ENCODE data around the gene GIMAP2. TPM values are rescaled to one million over a fixed set of nuclear protein-coding genes. Genes with fewer than 3 reads are reported as not detected.

Gene GIMAP2
- total and polyA plus RNA-seq, 2 of the 4 experiments (the other 2 are of a cell fraction): under 0.01 TPM; not detected in 1

GRCh38 chr7:150663802-150664494, 21.6 kb upstream of the GIMAP2 start:
- no peak overlapping the region for H2AK9ac ChIP-seq (replicated peaks; ENCODE audit: low read depth, low read length, poor library complexity)
- ChIA-PET CTCF (no interaction called here), POLR2A (ENCODE audit: unreplicated experiment) (no interaction called here)
- H2BK120ac ChIP-seq (ENCODE audit: low read depth, low read length): no peak overlapping the region
- H3K14ac ChIP-seq (replicated peaks; ENCODE audit: low read depth, low read length): no peak overlapping the region
- H3K79me1 ChIP-seq (ENCODE audit: low read depth in 1 of 2, low read length in 2 of 2): no peaks in the 10 kb centered on the region
- H3K9me1 ChIP-seq (ENCODE audit: insufficient read depth, low read length): no peaks in the 10 kb centered on the region
- no TSS peak for BruUV-seq (replicated peaks)
- no peak overlapping the region for H3K9ac ChIP-seq (ENCODE audit: low read depth, low read length)
- no peak overlapping the region for H2BK5ac ChIP-seq (ENCODE audit: low read depth, low read length, poor library complexity, severe bottlenecking)
- in situ Hi-C loops (cut with MboI; ENCODE audit: low sequenced_read_pairs) (no loop called here), dilution Hi-C loops (cut with HindIII; ENCODE audit: low sequenced_read_pairs, unreplicated experiment) (no loop called here), intact Hi-C loops (cut with micrococcal nuclease) (no loop called here)
- WGBS, 2 experiments (ENCODE audit: extremely low coverage in 2 of 2, insufficient read length in 1 of 2): no CpG with 5 or more reads among the region's 4 CpGs
- H4K5ac ChIP-seq (ENCODE audit: low read depth, low read length): no peak overlapping the region
- H2AK5ac ChIP-seq (ENCODE audit: low read depth, low read length): no peak overlapping the region
- H3K36me3 ChIP-seq (ENCODE audit: control insufficient read depth, insufficient read depth, low read length): no peaks in the 10 kb centered on the region
- H3K27ac ChIP-seq (ENCODE audit: insufficient read depth, low read length): no peak overlapping the region
- DNase-seq: no peak
- TF ChIP-seq MAZ (IDR thresholded peaks at IDR 0.05; ENCODE audit: borderline replicate concordance, low read depth, low read length) (no peak), RAD21 (IDR thresholded peaks at IDR 0.05; ENCODE audit: low read length) (no peak), USF2 (IDR thresholded peaks at IDR 0.05; ENCODE audit: low read depth, low read length) (no peak), MXI1 (IDR thresholded peaks at IDR 0.05; ENCODE audit: borderline replicate concordance, low read depth, low read length) (no peak), RFX5 (IDR thresholded peaks at IDR 0.05; ENCODE audit: low read depth, low read length) (no peak), CEBPB (IDR thresholded peaks at IDR 0.05; ENCODE audit: low read depth, low read length) (no peak), RCOR1 (IDR thresholded peaks at IDR 0.05; ENCODE audit: insufficient replicate concordance, low read length) (no peak), ELK1 (IDR thresholded peaks at IDR 0.05; ENCODE audit: borderline replicate concordance, low read depth, low read length) (no peak), POLR2A (IDR thresholded peaks at IDR 0.05; ENCODE audit: low read depth, low read length) (no peak), CHD1 (IDR thresholded peaks at IDR 0.05; ENCODE audit: low read depth, low read length) (no peak), SMC3 (IDR thresholded peaks at IDR 0.05; ENCODE audit: low read depth, low read length) (no peak), CTCF (conservative IDR thresholded peaks at IDR 0.05; ENCODE audit: low read depth, low read length) (no peak), FOS (IDR thresholded peaks at IDR 0.05; ENCODE audit: low read depth, low read length) (no peak), NFE2L2 (IDR thresholded peaks at IDR 0.05; ENCODE audit: low read depth, low read length) (no peak), BHLHE40 (IDR thresholded peaks at IDR 0.05; ENCODE audit: low read depth, low read length) (no peak), MAFK (IDR thresholded peaks at IDR 0.05; ENCODE audit: low read depth, low read length) (no peak)
- no peak overlapping the region for H3K56ac ChIP-seq (ENCODE audit: extremely low read depth, insufficient read depth, low read length)
- no peak overlapping the region for H3K18ac ChIP-seq (ENCODE audit: low read depth, low read length)
- H4K8ac ChIP-seq (ENCODE audit: low read depth in 2 of 2, low read length in 2 of 2): no peak overlapping the region
- peaks cover 14% of the 10 kb centered on the region for H3K9me3 ChIP-seq (ENCODE audit: control insufficient read depth, insufficient read depth, low read length)
- no peak overlapping the region for H3K4me3 ChIP-seq (ENCODE audit: insufficient read depth, low read depth, low read length)
- H4K91ac ChIP-seq (ENCODE audit: insufficient read depth, low read depth, low read length): no peak overlapping the region
- no peak overlapping the region for H2AFZ ChIP-seq (replicated peaks; ENCODE audit: low read length, poor library complexity)
- no peak overlapping the region for H3K4me2 ChIP-seq (ENCODE audit: low read depth, low read length)
- no peak for ATAC-seq (ENCODE audit: low read depth)
- no peak overlapping the region for H2BK20ac ChIP-seq (ENCODE audit: low read depth, low read length)
- no peaks in the 10 kb centered on the region for H3K4me1 ChIP-seq (ENCODE audit: control insufficient read depth, insufficient read depth, low read length)
- H3K27me3 ChIP-seq (ENCODE audit: control insufficient read depth, insufficient read depth, low read length): no peaks in the 10 kb centered on the region
- H3K23ac ChIP-seq (ENCODE audit: low read depth, low read length): no peak overlapping the region
- no peak overlapping the region for H3K4ac ChIP-seq (ENCODE audit: low read depth, low read length)
- H2BK15ac ChIP-seq (ENCODE audit: low read depth, low read length): no peak overlapping the region
- no peaks in the 10 kb centered on the region for H4K20me1 ChIP-seq (ENCODE audit: insufficient read depth, low read length)
